Renal cortex interstitium (tissue), 11 donors: ENCODE results near the gene ITGA6. TPM values are rescaled to one million over a fixed set of nuclear protein-coding genes. Genes with fewer than 3 reads are reported as not detected.

Experiments used
- DNase-seq, 11 donors: peaks; one replicate each; pipeline ENCODE4 v3.0.0-alpha.2; 2013; ENCODE audit warnings: low read depth in 9 of 11, low spot score in 4 of 11; ENCODE audit errors: extremely low read depth in 1 of 11
- polyA plus RNA-seq, 3 donors: library from polyadenylated mRNA; unstranded; fragments of 120-200 nt; gene quantifications; one replicate each; pipeline ENCODE4 v1.2.1, GENCODE V29; 2013; ENCODE audit not compliant: insufficient read length in 3 of 3

ITGA6 gene
- polyA plus RNA-seq, 3 donors, result 102 to 124 (median 116) TPM

GRCh38 chr2:172434821-172435605 is 7.6 kb downstream of the ITGA6 start:
- no peak for DNase-seq

DNA sequence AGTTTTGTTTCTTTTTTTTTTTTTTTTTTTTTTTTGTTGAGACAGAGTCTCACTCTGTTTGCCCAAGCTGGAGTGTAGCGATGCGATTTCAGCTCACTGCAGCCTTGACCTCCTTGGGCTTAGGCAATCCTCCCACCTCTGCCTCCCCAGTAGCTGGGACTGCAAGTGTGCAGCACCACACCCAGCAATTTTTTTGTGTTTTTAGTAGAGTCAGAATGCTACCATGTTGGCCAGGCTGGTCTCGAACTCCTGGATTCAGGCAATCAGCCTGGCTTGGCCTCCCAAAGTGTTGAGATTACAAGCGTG is 8.2 kb downstream of the ITGA6 start:
- no peak for DNase-seq

- no peak for DNase-seq
These were observed 9.5 kb downstream of the ITGA6 start for GRCh38 chr2:172436889-172437288.

DNA sequence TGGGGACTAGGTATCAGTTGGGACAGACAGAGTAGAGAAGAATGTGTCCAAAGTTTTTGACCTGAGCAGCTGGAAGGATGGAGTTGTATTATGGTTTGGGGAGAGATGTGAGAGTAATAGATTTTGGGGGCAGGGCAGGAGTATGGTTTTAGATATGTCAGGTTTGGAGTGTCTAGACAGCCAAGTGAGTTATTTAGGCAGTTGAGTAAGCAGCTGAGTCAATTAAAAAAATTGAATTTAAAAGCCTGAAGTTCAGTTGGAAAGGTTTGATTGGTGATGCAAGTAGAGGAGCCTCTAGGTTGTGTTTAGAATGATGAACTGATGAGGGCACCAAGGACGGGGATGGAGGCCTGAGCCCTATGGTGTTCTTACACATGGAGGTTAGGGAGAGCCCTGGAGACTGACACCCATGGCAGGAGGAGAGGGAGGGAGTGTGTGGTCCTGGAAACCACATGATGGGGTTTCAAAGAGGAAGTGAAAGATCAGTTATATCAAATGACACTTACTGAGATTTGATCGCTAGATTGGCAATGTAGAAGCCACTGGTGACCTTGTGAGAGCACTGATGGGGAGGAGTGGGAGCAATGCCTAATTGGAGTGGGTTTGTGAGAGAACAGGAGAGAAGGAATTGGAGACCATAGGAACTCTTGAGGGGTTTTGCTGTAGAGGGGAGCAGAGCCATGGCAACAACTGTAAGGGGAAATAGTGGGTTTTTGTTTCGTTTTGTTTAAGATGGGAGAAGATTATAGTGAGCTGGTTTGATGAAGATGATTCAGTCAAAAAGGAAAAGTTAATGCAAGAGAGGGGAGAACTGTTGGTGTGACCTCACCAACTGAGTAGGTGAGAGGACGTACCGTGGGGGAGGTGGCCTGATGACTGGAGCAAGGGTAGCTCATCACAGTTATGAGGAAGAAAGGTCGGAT is 10.3 kb downstream of the ITGA6 start:
- no peak for DNase-seq

DNA sequence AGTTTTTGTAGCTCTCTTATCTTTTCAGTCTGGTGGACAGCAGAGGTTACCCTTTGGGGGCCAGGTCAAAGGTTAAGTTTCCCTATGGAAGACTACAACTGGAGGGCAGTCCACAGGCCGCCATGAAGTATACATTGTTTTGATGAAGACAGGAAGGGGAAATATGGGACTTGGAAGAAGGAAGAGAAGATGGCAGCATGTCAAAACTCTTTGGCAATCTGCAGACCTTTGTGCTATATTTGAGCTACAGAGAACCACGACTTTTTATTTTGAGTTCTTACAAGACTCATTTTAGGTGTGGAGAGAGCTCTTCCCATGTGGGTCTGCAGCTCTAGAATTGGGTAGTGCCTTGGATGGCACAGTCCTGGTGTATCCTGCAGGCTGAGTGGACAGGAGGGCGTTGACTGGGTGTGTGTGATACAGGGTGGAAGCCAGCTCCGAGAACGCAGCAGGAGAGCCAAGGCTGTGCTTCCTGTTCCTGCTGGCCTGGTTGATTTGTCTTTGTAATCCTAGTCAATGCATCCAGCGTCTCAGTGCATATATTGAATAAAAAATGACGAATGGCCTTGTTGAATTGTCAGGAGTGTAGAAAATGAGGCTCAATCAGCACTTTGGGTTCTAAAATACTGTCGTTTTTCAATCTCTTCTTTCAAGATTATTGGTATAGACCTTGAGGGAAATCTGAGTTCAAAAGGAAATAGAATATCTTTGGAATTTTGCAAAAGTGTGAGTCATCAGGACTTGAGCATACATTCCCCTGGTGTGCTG is 11.5 kb downstream of the ITGA6 start:
- no peak for DNase-seq

GRCh38 chr2:172439509-172439860 is 12.1 kb downstream of the ITGA6 start:
- DNase-seq, result no peak

DNA sequence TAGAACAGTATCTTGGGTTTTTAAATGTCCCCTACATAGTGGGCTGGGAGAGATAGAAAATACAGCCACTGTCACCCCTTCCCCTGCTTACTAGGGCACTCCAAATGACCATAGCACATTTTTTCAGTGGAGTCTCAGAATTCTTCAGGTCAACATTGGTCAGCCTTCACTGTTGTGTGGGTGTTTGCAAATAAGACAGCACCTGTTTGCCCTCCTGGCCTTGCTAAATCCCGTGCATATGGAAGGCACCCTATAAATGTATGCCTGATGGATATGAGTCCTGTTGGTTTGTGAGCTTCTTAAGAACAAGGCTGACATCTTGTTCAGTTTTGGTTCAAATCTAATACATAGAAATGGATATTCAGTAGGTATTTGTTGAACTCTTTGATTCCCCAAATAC is 12.5 kb downstream of the ITGA6 start:
- DNase-seq, result no peak

- DNase-seq, result no peak
These were observed 13.4 kb downstream of the ITGA6 start for GRCh38 chr2:172440795-172441194.

DNA sequence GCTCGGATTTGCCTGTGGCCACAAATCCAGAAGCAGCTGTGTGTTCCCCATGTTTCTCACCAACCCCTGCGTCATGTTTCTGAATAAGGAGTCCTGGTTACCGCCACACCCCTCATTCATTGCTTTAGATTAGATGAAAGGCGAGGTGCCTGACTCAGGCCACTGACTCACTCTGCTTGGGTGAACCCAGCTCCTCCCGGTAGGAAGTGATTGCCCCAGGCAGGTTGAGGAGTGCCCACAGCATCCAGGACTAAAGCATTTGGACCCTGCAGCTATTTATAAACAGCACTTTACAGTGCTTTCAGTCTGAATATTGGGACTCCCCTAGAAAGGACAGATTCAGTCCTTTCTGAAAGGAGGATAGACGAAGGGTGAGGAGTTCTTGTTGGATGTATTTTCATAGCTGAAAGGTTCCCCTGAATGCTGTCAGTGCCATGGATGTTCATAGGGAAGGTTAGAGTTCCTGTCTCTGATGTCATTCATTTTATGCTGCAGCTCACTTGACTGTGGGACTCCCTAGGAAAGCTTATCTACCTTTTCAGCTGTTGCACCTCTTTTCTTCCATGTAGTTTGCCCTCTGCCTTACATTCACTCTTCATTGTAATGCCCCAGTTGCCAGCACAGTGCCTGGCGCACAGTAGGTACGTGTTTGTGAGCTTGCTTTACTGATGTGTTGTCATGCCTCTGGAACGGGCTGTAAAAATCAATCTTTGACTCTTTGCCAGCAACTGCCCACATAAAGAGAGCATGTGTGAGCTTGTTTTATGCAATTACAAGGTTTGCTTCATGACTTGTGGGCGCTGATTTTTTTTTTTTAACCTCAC is 14.9 kb downstream of the ITGA6 start:
- DNase-seq, result no peak

DNA sequence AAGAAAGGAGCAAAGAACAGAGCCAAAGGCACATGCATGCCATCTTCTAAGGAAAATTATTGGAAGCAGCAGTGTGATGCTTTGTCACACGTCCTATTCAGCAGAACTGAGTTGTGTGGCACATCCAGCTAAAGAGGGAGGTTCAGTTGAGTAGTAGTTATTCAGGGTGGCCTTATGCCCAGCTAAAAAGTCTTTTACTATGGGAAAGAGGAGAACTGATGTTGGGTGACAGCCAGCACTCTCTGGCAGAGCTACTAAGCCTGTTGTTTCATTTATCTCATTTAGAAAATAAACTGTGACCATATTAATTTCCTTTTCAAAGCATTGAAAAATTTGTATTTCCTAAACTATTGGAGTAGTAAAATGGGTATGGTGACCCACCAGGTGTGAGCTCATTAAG is 18.5 kb downstream of the ITGA6 start:
- no peak for DNase-seq

GRCh38 chr2:172446474-172447063 is 19.2 kb downstream of the ITGA6 start:
- no peak for DNase-seq

- DNase-seq, result no peak
These were observed 20.6 kb downstream of the ITGA6 start for GRCh38 chr2:172447811-172448493.

DNA sequence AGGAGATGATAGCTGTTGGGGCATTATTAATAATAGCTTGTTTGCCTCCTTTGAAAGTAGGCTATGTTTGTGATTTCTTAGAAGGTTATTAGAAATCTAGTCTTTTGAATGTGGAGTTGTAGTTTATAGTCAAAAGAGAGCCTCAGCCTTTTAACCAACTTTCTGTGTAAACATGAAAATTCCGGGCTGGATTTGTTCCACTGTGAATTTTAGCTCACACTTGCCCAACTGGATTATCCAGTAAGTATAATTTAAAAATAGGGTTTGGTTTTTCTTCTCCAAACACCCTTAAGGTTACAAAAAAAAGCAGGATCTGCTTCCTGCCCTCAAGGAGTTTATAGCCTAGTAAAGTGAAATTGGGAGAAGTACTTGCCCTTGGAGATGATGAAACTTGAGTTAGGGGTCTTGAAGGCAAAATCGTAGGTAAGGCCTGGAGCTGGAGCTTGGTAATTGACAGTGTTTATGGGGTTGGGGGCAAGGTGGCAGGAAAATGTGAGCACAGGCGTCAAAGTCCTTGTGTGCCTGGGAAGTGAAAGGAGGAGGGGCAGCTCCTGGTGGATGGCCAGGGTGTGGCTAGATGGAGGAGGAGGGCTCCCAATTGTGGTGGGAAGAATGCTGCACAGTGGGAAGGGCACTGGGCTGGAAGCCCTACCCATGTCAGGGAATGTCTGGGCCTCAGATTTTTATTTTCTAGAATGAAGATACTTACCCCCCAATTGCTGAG is 21.3 kb downstream of the ITGA6 start:
- DNase-seq, result no peak

- no peak for DNase-seq
These were observed 22.6 kb downstream of the ITGA6 start for GRCh38 chr2:172449911-172450550.

- no peak for DNase-seq
These were observed 24.5 kb downstream of the ITGA6 start for GRCh38 chr2:172451923-172452322.

- DNase-seq, result no peak
These were observed 25.5 kb downstream of the ITGA6 start for GRCh38 chr2:172452845-172453244.
